PC-3 (cell line): ENCODE results near the gene RPLP1. TPM values are rescaled to one million over a fixed set of nuclear protein-coding genes. Genes with fewer than 3 reads are reported as not detected.

ENCODE experiments used
- ATAC-seq: fragments of 200-7000 bp; cut with Tn5 transposase; 2 replicates; pipeline ENCODE4 v1.9.1; 2020; ENCODE audit warnings: mild to moderate bottlenecking, moderate library complexity
- BruUV-seq: library from RNA; stranded (reverse); fragments of 400-500 nt; replicated peaks from 2 replicates; lab custom pipeline; 2021; lab: Mats Ljungman, UMichigan
- CTCF ChIA-PET: fragments of 300-600 bp; sonication (Branson Sonifier 250); formaldehyde crosslinking; loops from one replicate; lab custom pipeline; 2022; ENCODE audit warnings: antibody characterized with exemption; lab: Charles Lee
- POLR2A ChIA-PET: fragments of 300-600 bp; sonication (Branson Sonifier 250); formaldehyde crosslinking; loops from one replicate; lab custom pipeline; 2022; ENCODE audit warnings: antibody characterized with exemption; ENCODE audit not compliant: unreplicated experiment; lab: Charles Lee
- DNase-seq: peaks from one replicate; pipeline ENCODE4 v3.0.0-alpha.2; 2015
- H2AFZ ChIP-seq: fragments of 300-600 bp; sonication (generic); 2 replicates; pipeline ENCODE4 v1.6.0; 2016; ENCODE audit warnings: antibody characterized with exemption, low read length
- H3F3A ChIP-seq: fragments of 300-600 bp; sonication (generic); one replicate; pipeline ENCODE4 v1.6.0; 2017; ENCODE audit warnings: antibody characterized with exemption, low read length, control low read depth, mild to moderate bottlenecking; ENCODE audit not compliant: unreplicated experiment
- H3K27ac ChIP-seq: fragments of 300-600 bp; sonication (generic); 2 replicates; pipeline ENCODE4 v1.5.1; 2016; ENCODE audit warnings: mild to moderate bottlenecking, low read length
- H3K27me3 ChIP-seq: fragments of 300-600 bp; sonication (generic); 2 replicates; pipeline ENCODE4 v1.6.1; 2016; ENCODE audit warnings: low read length, mixed read lengths
- H3K36me3 ChIP-seq: fragments of 300-600 bp; sonication (generic); 2 replicates; pipeline ENCODE4 v1.6.1; 2016; ENCODE audit warnings: low read depth, mixed run types, low read length, mixed read lengths
- H3K4me1 ChIP-seq: fragments of 300-600 bp; sonication (generic); 2 replicates; pipeline ENCODE4 v1.5.1; 2016; ENCODE audit warnings: low read length; ENCODE audit not compliant: insufficient read depth
- H3K4me2 ChIP-seq: fragments of 300-600 bp; sonication (generic); 2 replicates; pipeline ENCODE4 v1.6.0; 2016; ENCODE audit warnings: low read length
- H3K4me3 ChIP-seq: fragments of 300-600 bp; sonication (generic); 2 replicates; pipeline ENCODE4 v1.5.1; 2016; ENCODE audit warnings: mild to moderate bottlenecking, low read length, mixed read lengths
- H3K79me2 ChIP-seq: fragments of 300-600 bp; sonication (generic); 2 replicates; pipeline ENCODE4 v1.6.1; 2017; ENCODE audit warnings: low read length, mixed read lengths
- H3K9ac ChIP-seq: fragments of 300-600 bp; sonication (generic); 2 replicates; pipeline ENCODE4 v1.6.0; 2016; ENCODE audit warnings: mild to moderate bottlenecking, low read length
- H3K9me2 ChIP-seq: fragments of 300-600 bp; sonication (generic); replicated peaks from 2 replicates; pipeline ENCODE4 v1.6.1; 2016; ENCODE audit warnings: mixed run types, low read length, mixed read lengths
- H3K9me3 ChIP-seq: fragments of 300-600 bp; sonication (generic); 2 replicates; pipeline ENCODE4 v1.6.1; 2016; ENCODE audit warnings: low read length, mixed read lengths
- H4K20me1 ChIP-seq: fragments of 300-600 bp; sonication (generic); 2 replicates; pipeline ENCODE4 v1.6.1; 2016; ENCODE audit warnings: low read length, mixed read lengths
- CTCF ChIP-seq: fragments of 300-600 bp; sonication (generic); conservative IDR thresholded peaks from 2 replicates; pipeline ENCODE4 v1.5.1; 2017; ENCODE audit warnings: antibody characterized with exemption, low read depth, mild to moderate bottlenecking, low read length
- EZH2 ChIP-seq: fragments of 300-600 bp; sonication (generic); IDR thresholded peaks from one replicate; pipeline ENCODE4 v1.6.1; 2017; ENCODE audit warnings: antibody characterized with exemption, mild to moderate bottlenecking, low read length; ENCODE audit not compliant: unreplicated experiment
- EZH2phosphoT487 ChIP-seq: fragments of 300-600 bp; sonication (generic); IDR thresholded peaks from 2 replicates; pipeline ENCODE4 v1.6.1; 2018; ENCODE audit warnings: mild to moderate bottlenecking, antibody characterized with exemption, low read length, borderline replicate concordance
- intact Hi-C: fragments of 100-400 bp; cut with micrococcal nuclease; formaldehyde crosslinking; loops from 2 replicates; pipeline ENCODE4 v1.9.0; 2023
- total RNA-seq: library from RNA; depleted of rRNA; stranded (reverse); fragments of >200 nt; gene quantifications from 2 replicates; pipeline ENCODE4 v1.2.3, GENCODE V29; 2014

Gene RPLP1
- total RNA-seq, 1 experiment from 2014 or later: 253 TPM

GRCh38 chr15:69405110-69405509 lies 47.5 kb upstream of the RPLP1 start:
- ChIA-PET CTCF (no interaction called here), POLR2A (no interaction called here)
- no peak for DNase-seq
- Histone ChIP-seq H3K4me3 (no peak overlapping the region), H3K9ac (no peak overlapping the region), H3K4me2 (no peak overlapping the region), H3K9me2 (no peaks in the 10 kb centered on the region), H3K27me3 (no peaks in the 10 kb centered on the region), H3K4me1 (peaks cover 3% of the 10 kb centered on the region; the same call in 1 of the 2 replicates), H3K79me2 (no peaks in the 10 kb centered on the region), H3F3A (no peaks in the 10 kb centered on the region), H4K20me1 (no peaks in the 10 kb centered on the region), H3K9me3 (no peaks in the 10 kb centered on the region), H3K36me3 (peaks cover 3% of the 10 kb centered on the region; the same call in 1 of the 2 replicates), H3K27ac (no peak overlapping the region), H2AFZ (no peak overlapping the region)
- peak; percentile 67 for ATAC-seq
- intact Hi-C loops: no loop called here
- BruUV-seq: no TSS peak
- TF ChIP-seq CTCF (no peak), EZH2phosphoT487 (no peak), EZH2 (no peak)

GRCh38 chr15:69407719-69408400 lies 44.8 kb upstream of the RPLP1 start:
- H3K4me1 ChIP-seq: peaks cover 11% of the 10 kb centered on the region
- H3F3A ChIP-seq: no peaks in the 10 kb centered on the region
- no peaks in the 10 kb centered on the region for H3K9me2 ChIP-seq
- no TSS peak for BruUV-seq
- ATAC-seq (no peak), DNase-seq (no peak)
- H3K36me3 ChIP-seq: peaks cover 3% of the 10 kb centered on the region; the same call in 1 of the 2 replicates
- no peak overlapping the region for H3K4me3 ChIP-seq
- intact Hi-C loops: no loop called here
- H3K27ac ChIP-seq: no peak overlapping the region
- no peaks in the 10 kb centered on the region for H4K20me1 ChIP-seq
- ChIA-PET CTCF (no interaction called here), POLR2A (no interaction called here)
- H3K27me3 ChIP-seq: no peaks in the 10 kb centered on the region
- no peaks in the 10 kb centered on the region for H3K9me3 ChIP-seq
- H3K79me2 ChIP-seq: no peaks in the 10 kb centered on the region; the same call in 1 of the 2 replicates
- no peak overlapping the region for H3K9ac ChIP-seq
- no peak overlapping the region for H3K4me2 ChIP-seq
- TF ChIP-seq EZH2phosphoT487 (no peak), CTCF (no peak), EZH2 (no peak)
- H2AFZ ChIP-seq: no peak overlapping the region

GRCh38 chr15:69408841-69409240 lies 43.8 kb upstream of the RPLP1 start:
- Histone ChIP-seq H3K36me3 (peaks cover 3% of the 10 kb centered on the region; the same call in 1 of the 2 replicates), H3K4me2 (no peak overlapping the region), H3K9ac (no peak overlapping the region), H2AFZ (no peak overlapping the region), H3K9me3 (no peaks in the 10 kb centered on the region), H3K9me2 (no peaks in the 10 kb centered on the region), H3K27ac (no peak overlapping the region), H3K79me2 (peaks cover 4% of the 10 kb centered on the region; the same call in 1 of the 2 replicates), H3F3A (no peaks in the 10 kb centered on the region), H3K4me3 (no peak overlapping the region), H4K20me1 (no peaks in the 10 kb centered on the region), H3K27me3 (no peaks in the 10 kb centered on the region), H3K4me1 (peaks cover 20% of the 10 kb centered on the region)
- ChIA-PET CTCF (no interaction called here), POLR2A (no interaction called here)
- TF ChIP-seq EZH2phosphoT487 (no peak), CTCF (no peak), EZH2 (no peak)
- no peak for DNase-seq
- ATAC-seq: no peak
- intact Hi-C loops: no loop called here
- no TSS peak for BruUV-seq
